DLD1 (cell line): ENCODE data around the gene LIG3.
"Not testable (repeated sequence)": the region's sequence is repeated elsewhere in the genome, so short reads cannot be mapped to it uniquely, and the experiment has no call there.

Experiments
- in situ Hi-C: cut with HindIII; loops from 2 replicates; pipeline ENCODE4 v1.10.0; 2017; ENCODE audit warnings: low sequenced_read_pairs

The LIG3 gene

DNA sequence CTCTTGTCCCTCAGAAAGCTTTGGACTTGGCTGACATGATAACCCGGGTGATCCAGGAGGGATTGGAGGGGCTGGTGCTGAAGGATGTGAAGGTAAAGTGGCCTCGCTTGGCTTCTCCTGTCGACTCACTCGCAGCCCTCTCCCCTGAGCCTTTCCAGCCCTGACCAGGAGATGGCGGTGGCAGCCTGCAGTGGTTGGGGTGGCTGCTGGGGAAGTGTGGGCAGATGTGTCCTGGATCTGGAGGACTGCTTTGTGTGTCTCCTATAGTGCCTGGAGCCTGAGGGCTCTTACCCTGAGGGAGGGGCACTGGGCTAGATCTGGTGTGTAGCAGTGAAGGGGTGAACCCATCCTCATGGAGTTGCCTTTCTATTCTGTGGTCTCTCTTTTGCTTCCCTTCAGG, 17.9 kb downstream of the LIG3 start:
- in situ Hi-C loops = no loop called here

DNA sequence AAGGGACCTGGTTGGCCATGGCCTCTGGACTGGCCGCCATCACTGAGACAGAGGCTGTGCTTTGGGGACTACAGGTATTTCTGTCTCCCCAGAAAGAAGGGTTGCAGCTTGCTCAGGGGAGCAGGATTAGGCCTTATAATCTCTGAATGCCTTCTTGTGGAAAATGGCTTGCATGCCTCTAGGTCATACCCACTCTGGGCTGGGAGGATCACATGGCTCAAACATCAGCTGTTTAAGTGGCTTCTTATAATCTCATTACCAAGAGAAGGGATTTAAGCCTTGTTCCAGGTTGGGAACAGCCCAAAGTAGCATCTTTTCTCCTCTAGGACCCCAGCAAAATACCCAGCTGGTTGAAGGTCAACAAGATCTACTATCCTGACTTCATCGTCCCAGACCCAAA, 19.1 kb downstream of the LIG3 start:
- in situ Hi-C loops = no loop called here

- in situ Hi-C loops = not testable (repeated sequence)
Observed at GRCh38 chr17:35000965-35001364, 20.7 kb downstream of the LIG3 start.

GRCh38 chr17:35001549-35001948, 21.2 kb downstream of the LIG3 start:
- in situ Hi-C loops = no loop called here

DNA sequence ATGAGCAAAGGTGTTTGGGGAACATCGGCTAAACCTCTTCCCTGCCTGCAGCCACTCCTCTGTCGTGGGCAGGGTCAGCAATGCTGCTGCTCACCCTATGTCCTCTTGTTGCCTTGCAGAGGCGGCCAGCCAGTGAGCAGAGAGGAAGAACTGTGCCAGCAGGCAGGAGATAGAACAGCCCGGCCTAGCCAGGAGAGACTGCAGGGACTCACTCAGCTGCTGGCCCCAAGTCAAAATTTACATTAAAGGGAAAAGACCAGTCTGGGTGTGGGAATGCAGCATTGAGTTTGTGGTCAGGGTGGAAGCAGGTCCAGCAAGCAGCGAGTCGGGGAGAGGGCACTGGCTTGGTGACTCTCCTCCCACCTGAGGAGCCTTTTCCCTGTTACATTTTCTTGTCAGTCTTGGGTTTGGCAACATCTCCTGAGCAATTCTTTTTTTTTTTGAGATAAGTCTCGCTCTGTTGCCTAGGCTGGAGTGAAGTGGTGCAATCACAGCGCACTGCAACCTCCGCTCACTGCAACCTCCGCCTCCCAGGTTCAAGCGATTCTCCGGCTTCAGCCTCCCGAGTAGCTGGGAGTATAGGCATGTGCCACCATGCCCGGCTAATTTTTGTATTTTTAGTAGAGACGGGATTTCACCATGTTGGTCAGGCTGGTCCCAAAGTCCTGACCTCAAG, 22.7 kb downstream of the LIG3 start:
- in situ Hi-C loops = no loop called here

DNA sequence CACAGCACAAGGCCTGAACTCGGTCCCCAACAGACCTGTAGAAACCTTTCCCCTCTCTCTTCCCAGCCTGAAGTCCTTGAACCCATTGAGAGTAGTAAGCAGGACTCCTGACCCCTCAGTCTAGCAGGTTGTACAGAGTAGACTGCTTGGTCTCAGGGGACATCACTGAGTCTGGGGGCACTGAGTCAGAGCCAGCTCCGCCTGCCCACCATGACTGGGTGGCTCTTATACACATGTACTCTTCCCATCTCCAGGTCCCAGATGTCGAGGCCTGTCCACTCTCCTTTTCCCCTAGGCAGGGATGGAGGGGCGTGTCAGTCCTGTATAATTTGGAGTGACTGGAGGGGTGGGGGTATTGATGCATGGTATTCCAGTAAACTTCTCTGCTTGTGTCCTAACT, 23.5 kb downstream of the LIG3 start:
- in situ Hi-C loops = no loop called here

DNA sequence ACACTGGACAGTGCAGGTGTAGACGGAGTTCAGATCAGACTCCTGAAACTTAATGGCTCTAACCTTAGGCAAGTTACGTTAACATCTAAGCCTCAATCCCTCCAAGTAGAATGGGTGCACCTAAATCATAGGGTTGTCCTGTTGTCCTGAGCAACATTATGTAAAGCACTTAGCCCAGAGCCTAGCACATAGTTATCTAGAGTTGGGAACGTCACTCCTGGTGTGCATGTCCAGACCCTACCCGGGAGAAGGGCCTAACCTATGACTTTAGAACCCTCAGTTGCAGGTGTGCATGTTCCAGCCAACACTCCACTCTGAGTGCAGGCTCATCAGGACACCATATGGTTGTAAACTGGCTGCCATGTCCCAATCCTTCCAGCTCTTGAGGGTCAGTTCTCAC, 26.0 kb downstream of the LIG3 start:
- in situ Hi-C loops = no loop called here

GRCh38 chr17:35006961-35007360, 26.6 kb downstream of the LIG3 start:
- in situ Hi-C loops = no loop called here

DNA sequence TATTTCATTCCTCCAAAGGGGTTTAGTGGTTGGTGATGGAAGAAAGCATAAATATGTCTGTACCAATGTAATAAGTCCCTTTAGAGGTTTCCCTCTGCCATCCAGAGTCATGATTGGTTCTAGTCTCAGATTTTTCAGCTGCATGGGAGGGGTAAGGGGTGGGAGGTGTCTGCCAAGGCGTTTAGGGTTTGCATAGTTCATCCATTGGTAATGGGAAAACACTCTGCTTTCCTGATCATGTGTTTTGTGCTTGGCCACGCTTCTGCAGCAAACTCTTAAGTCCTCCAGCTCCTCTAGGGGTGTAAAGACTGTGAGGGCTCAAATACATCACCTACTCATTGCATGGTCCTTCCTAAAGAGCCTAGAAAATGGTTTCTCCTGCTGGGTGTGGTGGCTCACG, 29.8 kb downstream of the LIG3 start:
- in situ Hi-C loops = no loop called here

- in situ Hi-C loops = no loop called here
Observed at GRCh38 chr17:35011671-35012216, 31.4 kb downstream of the LIG3 start.

- in situ Hi-C loops = no loop called here
Observed at GRCh38 chr17:35016369-35016768, 36.1 kb downstream of the LIG3 start.

GRCh38 chr17:35017021-35017420, 36.7 kb downstream of the LIG3 start:
- in situ Hi-C loops = no loop called here

DNA sequence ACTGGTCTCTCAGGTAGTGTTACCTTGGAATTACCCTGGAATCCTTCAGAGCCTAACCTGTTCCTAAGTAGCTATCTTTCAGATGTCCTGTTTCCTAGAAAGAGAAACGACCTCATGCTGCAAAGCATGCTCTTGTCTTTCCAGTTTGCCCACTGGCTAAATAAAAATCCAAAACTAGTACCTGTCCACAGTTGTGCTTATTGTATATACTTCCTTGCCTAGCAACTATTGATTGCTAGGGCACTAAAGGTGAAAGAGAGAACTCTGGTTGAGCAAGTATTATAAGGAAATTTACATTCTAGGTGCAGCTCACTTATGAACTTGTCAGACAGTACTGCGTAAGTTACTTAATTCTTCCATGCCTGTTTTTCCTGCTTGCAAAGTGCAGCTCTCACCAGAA, 38.5 kb downstream of the LIG3 start:
- in situ Hi-C loops = no loop called here

- in situ Hi-C loops = no loop called here
Observed at GRCh38 chr17:35019386-35020179, 39.3 kb downstream of the LIG3 start.

GRCh38 chr17:35021520-35022380, 41.4 kb downstream of the LIG3 start:
- in situ Hi-C loops = no loop called here

GRCh38 chr17:35022536-35023063, 42.3 kb downstream of the LIG3 start:
- in situ Hi-C loops = no loop called here

DNA sequence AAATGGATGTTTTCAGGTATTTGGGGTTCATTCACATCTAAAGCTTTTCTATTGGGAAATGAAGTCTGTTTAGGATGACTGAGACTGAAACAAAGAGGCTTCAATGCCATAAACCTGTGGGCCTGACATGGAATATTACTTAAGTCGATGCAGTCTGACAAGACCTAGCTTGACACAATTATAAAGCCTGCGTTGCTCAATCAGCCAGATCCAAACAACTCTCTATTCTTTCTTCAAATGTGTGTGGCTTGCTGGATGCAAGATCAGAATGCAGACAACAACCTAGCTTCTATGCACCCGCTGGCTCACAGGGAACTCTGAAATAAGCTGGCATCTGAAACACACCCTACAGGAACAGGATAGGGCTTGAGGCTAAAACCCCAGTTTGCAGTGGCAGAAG, 43.2 kb downstream of the LIG3 start:
- in situ Hi-C loops = no loop called here

DNA sequence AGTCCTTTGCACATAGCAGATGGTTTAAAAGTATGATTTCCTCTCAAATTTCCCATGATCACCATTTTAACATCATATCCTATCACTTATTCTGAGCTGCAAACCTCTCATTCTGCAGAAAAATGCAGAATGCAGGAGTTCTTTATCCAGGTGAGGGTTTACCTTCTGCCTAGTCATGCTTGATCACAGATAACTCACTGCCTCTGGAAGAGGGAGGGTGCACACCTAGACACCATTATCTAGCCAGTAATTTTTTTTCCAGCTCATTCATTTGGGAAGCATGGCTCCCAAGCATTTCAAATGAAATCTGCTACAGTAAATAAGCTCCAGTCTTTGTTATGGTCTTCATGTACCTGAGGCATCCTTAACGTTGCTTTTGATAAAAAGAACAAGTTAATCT, 45.2 kb downstream of the LIG3 start:
- in situ Hi-C loops = no loop called here

GRCh38 chr17:35028097-35028496, 47.8 kb downstream of the LIG3 start:
- in situ Hi-C loops = not testable (repeated sequence)

- in situ Hi-C loops = no loop called here
Observed at GRCh38 chr17:35028531-35029262, 48.4 kb downstream of the LIG3 start.
